GM12878 (cell line): ENCODE measurements around the gene CAPN1. TPM values are rescaled to one million over a fixed set of nuclear protein-coding genes. Genes with fewer than 3 reads are reported as not detected.

Experiments
- BMI1 ChIP-seq: fragments of 450-650 bp; IDR thresholded peaks from 2 replicates; pipeline ENCODE4 v1.6.1; 2016; ENCODE audit warnings: mild to moderate bottlenecking, moderate library complexity, borderline replicate concordance
- CHD2 ChIP-seq: IDR thresholded peaks from 2 replicates; pipeline ENCODE4 v1.6.1; 2011; ENCODE audit warnings: low read depth, low read length, improper control_type of control experiment, borderline replicate concordance
- CREB1 ChIP-seq: IDR thresholded peaks from 2 replicates; pipeline ENCODE4 v1.6.1; 2012; ENCODE audit warnings: low read depth, mild to moderate bottlenecking, inconsistent platforms
- ELK1 ChIP-seq: IDR thresholded peaks from 2 replicates; pipeline ENCODE4 v1.6.1; 2012; ENCODE audit warnings: low read depth, low read length, improper control_type of control experiment
- ESRRA ChIP-seq: IDR thresholded peaks from 2 replicates; pipeline ENCODE4 v1.6.1; 2012; ENCODE audit warnings: mild to moderate bottlenecking, low read length, improper control_type of control experiment
- FOS ChIP-seq: IDR thresholded peaks from 3 replicates; pipeline ENCODE4 v1.6.1; 2011; ENCODE audit warnings: borderline replicate concordance; ENCODE audit not compliant: insufficient read length; ENCODE audit errors: extremely low read depth
- FOXK2 ChIP-seq: fragments of 450-650 bp; IDR thresholded peaks from 2 replicates; pipeline ENCODE4 v1.6.1; 2017; ENCODE audit warnings: mild to moderate bottlenecking, moderate library complexity
- FOXM1 ChIP-seq: IDR thresholded peaks from 2 replicates; pipeline ENCODE4 v1.6.1; 2012; ENCODE audit warnings: low read depth, mild to moderate bottlenecking, inconsistent platforms, low read length, moderate library complexity
- HDGF ChIP-seq: fragments of 450-650 bp; IDR thresholded peaks from 2 replicates; pipeline ENCODE4 v1.6.1; 2016; ENCODE audit warnings: antibody characterized with exemption
- JUNB ChIP-seq: IDR thresholded peaks from 2 replicates; pipeline ENCODE4 v1.6.1; 2016; ENCODE audit warnings: antibody characterized with exemption, mild to moderate bottlenecking
- KAT2A ChIP-seq: conservative IDR thresholded peaks from 2 replicates; pipeline ENCODE4 v1.6.1; 2011; ENCODE audit warnings: low read depth, low read length; ENCODE audit not compliant: control insufficient read depth
- NFYB ChIP-seq: IDR thresholded peaks from 2 replicates; pipeline ENCODE4 v1.6.1; 2011; ENCODE audit warnings: low read depth, mild to moderate bottlenecking, low read length, improper control_type of control experiment, moderate library complexity; ENCODE audit not compliant: insufficient read depth
- POLR2AphosphoS2 ChIP-seq: IDR thresholded peaks from 2 replicates; pipeline ENCODE4 v1.6.1; 2011; ENCODE audit warnings: low read depth, mild to moderate bottlenecking, low read length, improper control_type of control experiment, moderate library complexity
- POLR2AphosphoS5 ChIP-seq: IDR thresholded peaks from 2 replicates; pipeline ENCODE4 v1.6.1; 2011; ENCODE audit warnings: mild to moderate bottlenecking, low read length, inconsistent platforms
- RCOR1 ChIP-seq: conservative IDR thresholded peaks from 2 replicates; pipeline ENCODE4 v1.6.1; 2012; ENCODE audit warnings: low read depth, low read length, improper control_type of control experiment
- SIX5 ChIP-seq: IDR thresholded peaks from 2 replicates; pipeline ENCODE4 v1.6.1; 2011; ENCODE audit warnings: mild to moderate bottlenecking, low read depth, low read length, moderate library complexity; ENCODE audit not compliant: severe bottlenecking
- SMAD1 ChIP-seq: fragments of 450-650 bp; IDR thresholded peaks from 2 replicates; pipeline ENCODE4 v1.6.1; 2018; ENCODE audit warnings: mild to moderate bottlenecking, low read depth; ENCODE audit not compliant: partially characterized antibody
- SMAD5 ChIP-seq: IDR thresholded peaks from 2 replicates; pipeline ENCODE4 v1.6.1; 2016; ENCODE audit warnings: antibody characterized with exemption, low read depth
- SMARCA5 ChIP-seq: fragments of 450-650 bp; IDR thresholded peaks from 2 replicates; pipeline ENCODE4 v1.6.1; 2017; ENCODE audit warnings: mild to moderate bottlenecking
- SP1 ChIP-seq: IDR thresholded peaks from one replicate; pipeline ENCODE4 v1.6.1; 2011; ENCODE audit warnings: low read depth, low read length
- SREBF2 ChIP-seq: IDR thresholded peaks from 2 replicates; pipeline ENCODE4 v1.6.1; 2012; ENCODE audit warnings: mild to moderate bottlenecking, low read length
- TBL1XR1 ChIP-seq: IDR thresholded peaks from 2 replicates; pipeline ENCODE4 v1.6.1; 2012; ENCODE audit warnings: low read depth, low read length, improper control_type of control experiment
- ZNF207 ChIP-seq: fragments of 450-650 bp; IDR thresholded peaks from 2 replicates; pipeline ENCODE4 v1.6.1; 2014; ENCODE audit warnings: antibody characterized with exemption, mild to moderate bottlenecking, borderline replicate concordance
- ZNF622 ChIP-seq: fragments of 450-650 bp; IDR thresholded peaks from 2 replicates; pipeline ENCODE4 v1.6.1; 2017; ENCODE audit warnings: mild to moderate bottlenecking, inconsistent platforms
- polyA plus RNA-seq, 11 experiments: library from polyadenylated mRNA; depleted of rRNA in 4 of 11; unstranded in 6 of 11; stranded (reverse) in 5 of 11; fragments of >200 nt; fragmentation: Nextera tagmentation in 4 of 11; fragmentation: Illumina TruSeq in 1 of 11; extraction: Ambion mirVana in 4 of 11; extraction: Trizol in 1 of 11; gene quantifications; 1 replicate in 1 of 11; 2 replicates in 10 of 11; pipeline versions ENCODE4 v1.2.1 to v1.2.3, GENCODE V29; 2011 to 2016; ENCODE audit warnings: inconsistent platforms in 2 of 11, missing spikeins in 2 of 11, low read depth in 1 of 11
- total RNA-seq, 4 experiments: library from RNA; depleted of rRNA in 3 of 4; stranded (reverse); fragments of >200 nt in 3 of 4; fragmentation: Illumina TruSeq in 1 of 4; extraction: Trizol in 1 of 4; gene quantifications; 2 replicates each; pipeline versions ENCODE4 v1.2.1 to v1.2.3, GENCODE V29; 2013 to 2021
- TF ChIP-seq, protein P1 (sequence below): fragments of 450-650 bp; IDR thresholded peaks from 2 replicates; pipeline ENCODE4 v1.6.1; 2017; ENCODE audit warnings: borderline replicate concordance
- TF ChIP-seq, protein P2 (sequence below): IDR thresholded peaks from 2 replicates; pipeline ENCODE4 v1.6.1; 2012; ENCODE audit warnings: low read depth, low read length, improper control_type of control experiment
- TF ChIP-seq, protein P3 (sequence below): IDR thresholded peaks from 2 replicates; pipeline ENCODE4 v1.6.1; 2011; ENCODE audit warnings: borderline replicate concordance, low read depth, mild to moderate bottlenecking, moderate library complexity, low read length; ENCODE audit not compliant: insufficient read depth, poor library complexity, severe bottlenecking
- TF ChIP-seq, protein P4 (sequence below): fragments of 450-650 bp; IDR thresholded peaks from 2 replicates; pipeline ENCODE4 v1.6.1; 2016; ENCODE audit warnings: mild to moderate bottlenecking

CAPN1 gene
- total and polyA plus RNA-seq, 10 of the 15 experiments (the other 5 are each of a cell fraction or from before 2014, with no cell fraction given), result 2.2 to 167 (median 77.3) TPM

GRCh38 chr11:65134952-65135632 is 46.6 kb upstream of the CAPN1 start (continued):
- TF ChIP-seq ELK1, result no peak
- no peak for TF ChIP-seq HDGF
- TF ChIP-seq SMARCA5, result no peak
- TF ChIP-seq ZNF622, result no peak
- TF ChIP-seq SP1, result peak; percentile 95
- TF ChIP-seq CREB1, result peak; percentile 48; the same call in 1 of the 2 replicates
- no peak; the same call in 1 of the 2 replicates for TF ChIP-seq SMAD5
- TF ChIP-seq SIX5, result peak; percentile 34
- no peak for TF ChIP-seq JUNB
- TF ChIP-seq CHD2, result peak; percentile 61; the same call in 1 of the 2 replicates
- TF ChIP-seq FOXM1, result peak; percentile 60; the same call in 1 of the 2 replicates
- TF ChIP-seq FOS, result peak; percentile 59
- TF ChIP-seq BMI1, result peak; percentile 94
- peak; percentile 50 for TF ChIP-seq POLR2AphosphoS2
- TF ChIP-seq TBL1XR1, result no peak
- TF ChIP-seq ESRRA, result no peak
- TF ChIP-seq, protein P1, sequence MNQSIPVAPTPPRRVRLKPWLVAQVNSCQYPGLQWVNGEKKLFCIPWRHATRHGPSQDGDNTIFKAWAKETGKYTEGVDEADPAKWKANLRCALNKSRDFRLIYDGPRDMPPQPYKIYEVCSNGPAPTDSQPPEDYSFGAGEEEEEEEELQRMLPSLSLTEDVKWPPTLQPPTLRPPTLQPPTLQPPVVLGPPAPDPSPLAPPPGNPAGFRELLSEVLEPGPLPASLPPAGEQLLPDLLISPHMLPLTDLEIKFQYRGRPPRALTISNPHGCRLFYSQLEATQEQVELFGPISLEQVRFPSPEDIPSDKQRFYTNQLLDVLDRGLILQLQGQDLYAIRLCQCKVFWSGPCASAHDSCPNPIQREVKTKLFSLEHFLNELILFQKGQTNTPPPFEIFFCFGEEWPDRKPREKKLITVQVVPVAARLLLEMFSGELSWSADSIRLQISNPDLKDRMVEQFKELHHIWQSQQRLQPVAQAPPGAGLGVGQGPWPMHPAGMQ, result no peak
- peak; percentile 39 for TF ChIP-seq POLR2AphosphoS5
- no peak for TF ChIP-seq RCOR1
- TF ChIP-seq ZNF207, result no peak
- no peak for TF ChIP-seq KAT2A
- TF ChIP-seq, protein P2, sequence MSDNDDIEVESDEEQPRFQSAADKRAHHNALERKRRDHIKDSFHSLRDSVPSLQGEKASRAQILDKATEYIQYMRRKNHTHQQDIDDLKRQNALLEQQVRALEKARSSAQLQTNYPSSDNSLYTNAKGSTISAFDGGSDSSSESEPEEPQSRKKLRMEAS, result no peak
- TF ChIP-seq SMAD1, result no peak
- TF ChIP-seq SREBF2, result no peak
- TF ChIP-seq FOXK2, result no peak
- TF ChIP-seq, protein P3, sequence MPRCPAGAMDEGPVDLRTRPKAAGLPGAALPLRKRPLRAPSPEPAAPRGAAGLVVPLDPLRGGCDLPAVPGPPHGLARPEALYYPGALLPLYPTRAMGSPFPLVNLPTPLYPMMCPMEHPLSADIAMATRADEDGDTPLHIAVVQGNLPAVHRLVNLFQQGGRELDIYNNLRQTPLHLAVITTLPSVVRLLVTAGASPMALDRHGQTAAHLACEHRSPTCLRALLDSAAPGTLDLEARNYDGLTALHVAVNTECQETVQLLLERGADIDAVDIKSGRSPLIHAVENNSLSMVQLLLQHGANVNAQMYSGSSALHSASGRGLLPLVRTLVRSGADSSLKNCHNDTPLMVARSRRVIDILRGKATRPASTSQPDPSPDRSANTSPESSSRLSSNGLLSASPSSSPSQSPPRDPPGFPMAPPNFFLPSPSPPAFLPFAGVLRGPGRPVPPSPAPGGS, result no peak
- TF ChIP-seq NFYB, result peak; percentile 94
- TF ChIP-seq, protein P4, sequence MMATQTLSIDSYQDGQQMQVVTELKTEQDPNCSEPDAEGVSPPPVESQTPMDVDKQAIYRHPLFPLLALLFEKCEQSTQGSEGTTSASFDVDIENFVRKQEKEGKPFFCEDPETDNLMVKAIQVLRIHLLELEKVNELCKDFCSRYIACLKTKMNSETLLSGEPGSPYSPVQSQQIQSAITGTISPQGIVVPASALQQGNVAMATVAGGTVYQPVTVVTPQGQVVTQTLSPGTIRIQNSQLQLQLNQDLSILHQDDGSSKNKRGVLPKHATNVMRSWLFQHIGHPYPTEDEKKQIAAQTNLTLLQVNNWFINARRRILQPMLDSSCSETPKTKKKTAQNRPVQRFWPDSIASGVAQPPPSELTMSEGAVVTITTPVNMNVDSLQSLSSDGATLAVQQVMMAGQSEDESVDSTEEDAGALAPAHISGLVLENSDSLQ, result peak; percentile 83
